Measurements from ENCODE around the gene TIGD3.

The TIGD3 gene

DNA sequence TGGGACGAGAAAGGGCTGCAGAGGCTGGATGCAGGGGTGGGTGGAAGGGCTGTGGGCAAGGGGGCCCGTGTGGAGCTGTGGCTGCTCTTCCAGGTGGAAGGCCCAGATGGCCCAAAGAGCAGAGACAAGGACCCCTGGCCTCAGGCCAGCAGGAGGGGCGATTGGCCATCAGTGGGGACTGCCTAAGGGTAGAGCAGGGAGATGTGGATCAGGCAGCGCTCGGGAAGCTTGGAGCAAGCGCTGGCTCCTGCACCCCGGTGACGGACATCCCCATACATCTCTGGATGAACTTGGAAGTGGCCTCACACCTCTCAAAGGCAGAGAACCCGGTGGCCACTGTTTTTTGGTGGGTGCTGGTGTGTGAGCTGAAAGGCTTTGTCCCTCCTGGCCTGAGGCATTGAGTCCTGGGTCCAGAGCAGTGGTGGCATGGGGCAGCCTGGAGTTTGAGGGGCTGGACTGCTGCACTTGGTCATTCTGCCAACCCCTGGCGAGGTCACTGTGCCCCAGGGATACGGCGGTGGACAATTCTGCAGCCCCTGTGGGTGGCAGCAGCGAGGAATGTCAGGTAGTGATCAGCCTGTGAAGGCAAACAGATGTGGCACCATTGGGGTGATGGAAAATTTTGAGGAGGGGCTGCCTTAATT, 37.8 kb downstream of the TIGD3 start:
- no peak for DNase-seq

DNA sequence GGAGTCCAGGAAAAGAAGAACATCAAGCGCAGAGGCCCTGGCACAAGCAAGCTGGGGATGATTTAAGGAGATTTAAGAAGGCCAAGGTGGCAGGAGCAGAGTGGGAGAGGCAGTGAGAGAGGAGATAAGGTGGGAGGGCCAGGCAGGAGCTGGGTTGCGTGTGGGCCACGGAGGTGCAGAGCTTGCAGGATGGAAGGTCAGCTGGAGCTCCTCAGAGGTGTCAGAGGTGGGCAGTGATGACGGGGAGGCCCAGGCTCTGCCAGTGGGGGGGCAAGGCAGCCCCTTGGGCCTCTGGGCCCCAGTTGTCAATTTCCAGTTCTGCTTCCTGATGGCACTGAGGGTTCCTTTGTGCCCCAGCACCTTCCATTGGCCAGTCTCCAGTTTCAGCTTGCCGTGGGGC, 38.3 kb downstream of the TIGD3 start:
- no peak for DNase-seq

DNA sequence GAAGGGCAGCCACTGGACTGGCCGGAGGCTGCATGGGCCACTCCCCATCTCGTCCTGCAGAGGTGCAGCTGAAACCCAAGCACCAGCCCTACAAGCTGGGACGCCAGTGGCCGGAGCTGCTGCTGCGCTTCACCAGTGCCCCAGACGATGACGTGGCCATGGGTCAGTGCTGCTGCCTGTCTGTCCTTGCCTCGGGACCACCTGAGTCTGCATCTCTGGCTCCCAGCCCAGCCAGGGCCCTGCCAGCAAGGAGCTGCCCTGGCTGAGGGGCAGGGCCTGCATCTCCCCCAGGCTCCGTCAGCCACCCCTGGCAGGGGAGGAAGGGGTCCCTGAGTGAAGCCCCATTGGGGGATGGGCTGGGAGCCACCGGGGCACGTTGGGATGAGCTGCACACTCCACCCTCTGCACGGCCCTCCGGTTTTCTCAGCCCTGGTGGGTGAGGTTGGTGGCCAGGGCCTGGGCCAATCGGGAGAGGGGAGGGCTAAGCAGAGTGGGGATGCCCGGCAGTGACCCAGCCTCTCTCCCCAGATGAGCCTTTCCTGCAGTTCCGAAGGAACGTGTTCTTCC, 39.0 kb downstream of the TIGD3 start:
- DNase-seq, result no peak

DNA sequence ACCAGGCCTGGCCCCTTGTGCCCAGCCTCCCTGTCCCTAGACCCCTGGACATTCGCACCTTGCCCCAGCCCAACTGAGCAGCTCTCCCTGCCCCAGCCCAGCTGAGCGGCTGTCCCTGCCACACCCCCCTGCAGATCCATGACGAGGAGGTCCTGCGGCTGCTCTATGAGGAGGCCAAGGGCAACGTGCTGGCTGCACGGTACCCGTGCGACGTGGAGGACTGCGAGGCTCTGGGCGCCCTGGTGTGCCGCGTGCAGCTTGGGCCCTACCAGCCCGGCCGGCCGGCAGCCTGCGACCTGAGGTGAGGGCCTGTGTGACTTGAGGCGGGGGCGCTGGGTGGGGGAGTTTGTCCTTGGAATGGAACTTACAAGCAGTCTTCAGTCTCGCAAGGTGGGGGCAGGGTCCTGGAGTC, 39.6 kb downstream of the TIGD3 start:
- DNase-seq, result no peak

DNA sequence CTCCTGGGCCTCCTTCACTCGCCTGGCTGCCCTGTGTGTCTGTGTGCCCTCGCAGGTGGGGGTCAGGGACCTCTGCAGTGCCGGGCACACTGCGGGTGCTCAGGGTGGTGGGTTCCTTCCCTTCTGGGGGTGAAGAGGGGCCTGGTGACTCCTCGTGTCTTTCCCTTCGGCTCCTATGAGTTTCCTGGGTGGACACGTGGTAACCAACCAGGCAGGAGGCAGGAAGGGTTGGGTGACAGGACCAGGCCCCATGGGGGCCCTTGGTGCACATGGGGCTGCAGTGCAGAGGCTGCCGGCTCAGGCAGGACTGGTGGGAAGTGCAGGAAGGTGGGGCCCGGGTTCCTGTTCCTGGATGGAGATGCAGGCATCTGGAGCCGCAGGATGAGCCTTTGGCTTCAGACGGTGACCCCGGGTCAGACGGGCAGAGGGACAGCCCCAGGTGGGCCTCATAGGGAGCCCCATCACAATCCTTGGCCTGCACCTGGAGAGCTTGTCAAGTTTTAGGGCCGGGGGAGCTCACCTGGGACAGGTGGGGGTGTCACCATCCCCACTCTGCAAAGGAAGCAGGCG, 41.5 kb downstream of the TIGD3 start:
- no peak for DNase-seq

DNA sequence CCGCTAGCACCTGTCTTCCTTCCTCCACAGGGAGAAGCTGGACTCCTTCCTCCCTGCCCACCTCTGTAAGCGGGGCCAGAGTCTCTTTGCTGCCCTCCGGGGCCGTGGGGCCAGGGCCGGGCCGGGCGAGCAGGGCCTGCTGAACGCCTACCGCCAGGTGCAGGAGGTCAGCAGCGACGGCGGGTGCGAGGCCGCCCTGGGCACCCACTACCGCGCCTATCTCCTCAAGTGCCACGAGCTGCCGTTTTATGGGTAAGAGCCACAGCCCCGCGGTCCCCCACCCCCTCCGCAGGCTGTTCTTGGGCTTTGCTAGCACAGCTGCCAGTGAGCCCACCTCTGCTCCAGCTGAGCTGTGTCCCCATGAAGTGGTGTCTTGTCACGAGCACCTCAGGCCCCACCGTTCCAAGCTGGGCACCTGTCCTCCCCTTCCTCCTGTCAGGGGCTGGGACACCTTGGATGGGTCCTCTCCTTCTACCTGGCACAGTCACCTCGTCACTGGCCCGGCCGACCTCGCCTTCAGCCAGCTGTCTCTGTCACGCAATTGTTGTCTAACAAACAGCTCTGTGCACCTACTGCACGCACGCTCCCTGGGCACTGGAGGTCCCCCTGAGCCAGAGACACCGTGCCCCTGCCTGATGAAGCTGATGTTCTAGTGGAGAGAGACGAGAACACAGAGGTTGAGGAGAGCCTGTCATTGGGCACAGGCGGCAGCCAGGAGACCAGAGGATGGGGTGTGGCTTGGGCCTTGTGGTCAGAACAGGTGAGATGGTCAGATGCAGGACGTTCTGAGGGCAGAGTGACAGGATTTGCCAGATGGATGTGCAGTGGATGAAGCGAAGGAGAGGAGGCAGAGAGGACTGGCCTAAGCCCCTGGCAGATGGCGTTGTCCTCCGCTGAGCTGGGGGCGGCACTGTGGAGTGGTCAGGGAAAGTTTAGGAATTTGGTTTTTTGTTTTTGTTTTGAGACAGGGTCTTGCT, 42.5 kb downstream of the TIGD3 start:
- DNase-seq, result no peak

DNA sequence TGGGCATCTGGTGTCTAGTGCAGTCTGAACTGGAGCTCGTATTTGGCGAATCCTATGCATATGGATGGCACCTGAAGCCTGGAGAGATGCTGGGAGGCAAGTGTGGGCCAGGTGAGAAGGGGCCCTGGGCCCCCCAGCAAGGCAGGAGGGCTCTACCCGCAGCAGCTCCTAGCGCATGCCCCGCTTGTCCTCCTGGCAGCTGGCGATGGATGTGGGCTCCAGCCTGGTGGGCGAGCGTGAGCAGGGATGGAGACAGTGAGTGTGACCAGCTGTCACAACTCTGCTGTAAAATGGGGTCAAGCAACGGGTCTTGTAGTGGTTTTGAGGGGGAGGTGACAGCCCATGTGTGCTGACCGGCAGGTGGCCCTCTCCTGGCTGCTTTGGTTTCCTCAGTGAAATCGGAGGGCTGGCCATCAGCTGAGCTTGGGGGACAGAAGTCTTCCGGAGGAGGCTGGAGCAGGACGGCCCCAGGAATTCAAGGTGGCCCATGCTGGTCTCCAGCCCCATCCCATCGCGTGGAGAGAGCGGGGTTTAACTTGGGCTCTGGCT, 43.9 kb downstream of the TIGD3 start:
- DNase-seq, result no peak

DNA sequence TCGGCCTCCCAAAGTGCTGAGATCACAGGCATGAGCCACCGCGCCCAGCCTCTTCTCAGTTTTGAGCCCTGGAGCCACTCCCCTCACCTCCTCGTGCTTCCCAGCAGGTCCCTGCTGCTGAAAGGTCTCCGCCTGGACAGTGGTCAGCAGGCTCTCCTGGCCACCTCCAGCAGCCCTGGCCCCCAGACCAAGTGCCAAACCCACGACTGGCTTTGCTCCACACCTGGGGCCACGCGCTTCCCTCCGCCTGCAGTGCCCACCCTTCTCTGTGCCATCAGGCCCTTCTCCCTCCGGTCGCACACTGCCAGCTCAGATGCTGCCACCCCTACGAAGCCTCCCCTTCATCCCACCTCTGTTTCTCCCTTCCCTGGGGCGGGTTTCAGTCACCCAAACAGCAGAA, 44.7 kb downstream of the TIGD3 start:
- no peak for DNase-seq

DNA sequence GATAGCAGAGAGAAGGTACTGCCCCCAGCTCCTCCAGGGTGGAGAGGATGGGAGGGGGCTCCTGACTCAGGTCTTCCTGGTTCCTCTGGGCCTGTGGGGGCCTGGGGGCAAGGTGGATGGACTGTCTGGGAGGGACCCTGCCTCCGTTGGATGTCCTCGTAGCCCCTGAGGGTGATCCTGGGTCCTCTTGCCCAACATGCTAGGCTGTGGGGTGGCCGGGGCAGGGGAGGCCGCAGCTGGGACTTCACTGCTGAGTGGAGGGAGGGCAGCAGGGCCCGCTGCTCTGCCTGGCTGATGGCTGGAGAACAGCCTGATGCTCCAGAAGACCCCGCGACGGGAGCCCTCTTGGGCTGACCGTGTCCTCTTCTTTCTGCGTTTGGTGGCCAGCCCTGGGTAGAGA, 45.3 kb downstream of the TIGD3 start:
- DNase-seq, result no peak

DNA sequence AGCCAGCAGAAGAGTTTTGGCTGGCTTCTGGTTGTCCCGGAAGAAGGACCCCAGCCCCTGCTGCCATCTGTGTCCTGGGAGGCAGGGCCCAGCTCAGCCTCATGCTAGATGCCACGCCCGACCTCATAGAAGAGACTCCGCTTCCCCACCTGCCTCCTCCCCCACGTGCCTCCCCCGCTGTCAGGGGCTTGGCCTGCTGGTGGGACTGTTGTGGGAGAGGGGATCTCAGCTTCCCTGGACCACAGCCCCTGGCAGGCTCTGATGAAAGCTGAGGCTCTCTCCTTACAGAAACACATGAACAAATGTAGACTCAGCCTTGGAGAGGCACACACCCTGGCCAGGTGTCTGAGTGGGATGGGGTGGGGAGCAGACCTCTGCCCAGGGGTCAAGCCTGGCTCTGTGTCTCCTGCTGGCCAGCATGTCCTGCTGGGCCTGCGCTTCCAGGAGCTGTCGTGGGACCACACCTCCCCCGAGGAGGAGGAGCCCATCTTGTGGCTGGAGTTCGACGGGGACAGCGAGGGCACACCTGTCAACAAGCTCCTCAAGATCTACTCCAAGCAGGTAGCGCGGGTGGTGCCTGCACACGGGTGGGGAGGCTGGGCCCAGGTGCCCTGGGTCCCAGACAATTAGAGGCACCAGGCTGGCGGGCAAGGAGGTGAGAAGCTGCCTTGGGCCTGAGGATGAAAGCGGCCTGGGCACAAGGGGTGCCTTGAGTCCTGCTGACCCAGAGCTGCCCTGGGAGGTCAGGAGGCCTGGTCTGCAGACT, 45.9 kb downstream of the TIGD3 start:
- DNase-seq, result no peak

DNA sequence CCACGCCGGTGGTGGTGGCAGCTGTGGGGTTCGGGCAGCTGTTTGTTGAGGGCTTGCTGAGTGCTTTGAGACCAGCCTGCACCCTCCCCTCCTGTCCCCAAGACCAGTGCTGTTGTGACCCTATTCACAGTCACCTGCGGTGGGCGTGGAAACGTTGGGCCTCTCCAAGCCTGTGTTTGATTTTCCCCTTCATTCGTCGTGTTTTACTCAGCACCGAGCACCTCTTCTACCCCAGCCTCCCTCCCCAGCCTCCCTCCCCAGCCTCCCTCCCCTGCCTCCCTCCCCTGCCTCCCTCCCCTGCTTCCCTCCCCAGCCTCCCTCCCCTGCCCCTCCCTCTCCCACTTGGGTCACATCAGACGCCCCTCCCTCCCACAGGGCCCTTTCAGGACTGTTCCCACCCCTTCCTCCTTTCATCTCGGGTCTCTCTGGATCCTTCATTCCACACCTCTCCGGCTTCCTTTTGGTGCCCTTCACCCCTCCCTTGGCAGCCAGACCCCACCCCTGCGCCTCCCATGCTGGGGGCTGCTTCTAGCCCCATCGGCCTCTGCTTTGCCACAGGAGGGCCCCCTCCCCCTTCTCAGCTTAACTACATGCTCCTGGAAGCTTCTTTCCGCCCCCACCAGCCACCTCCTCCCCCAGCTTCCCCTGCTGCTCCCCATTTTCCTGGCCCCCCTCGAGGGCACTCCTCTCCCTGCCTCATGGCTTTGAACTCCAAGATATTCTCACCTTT, 46.7 kb downstream of the TIGD3 start:
- DNase-seq, result no peak

DNA sequence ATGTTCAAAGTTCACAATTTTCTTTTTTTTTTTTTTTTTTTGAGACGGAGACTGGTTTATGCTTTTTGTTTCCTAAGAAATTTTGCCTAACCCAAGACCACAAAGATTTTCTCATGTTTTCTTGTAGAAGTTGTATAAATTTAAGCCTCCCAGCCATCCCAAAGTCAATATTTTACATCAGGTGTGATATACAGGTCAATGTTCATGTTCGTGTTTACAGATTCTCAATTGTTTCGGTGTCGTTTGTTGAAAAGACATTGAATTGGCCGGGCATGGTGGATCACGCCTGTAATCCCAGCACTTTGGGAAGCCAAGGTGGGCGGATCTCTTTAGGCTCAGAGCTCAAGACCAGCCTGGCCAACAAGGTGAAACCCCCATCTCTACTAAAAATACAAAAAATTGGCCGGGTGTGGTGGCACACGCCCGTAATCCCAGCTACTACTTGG, 47.3 kb downstream of the TIGD3 start:
- DNase-seq, result no peak

DNA sequence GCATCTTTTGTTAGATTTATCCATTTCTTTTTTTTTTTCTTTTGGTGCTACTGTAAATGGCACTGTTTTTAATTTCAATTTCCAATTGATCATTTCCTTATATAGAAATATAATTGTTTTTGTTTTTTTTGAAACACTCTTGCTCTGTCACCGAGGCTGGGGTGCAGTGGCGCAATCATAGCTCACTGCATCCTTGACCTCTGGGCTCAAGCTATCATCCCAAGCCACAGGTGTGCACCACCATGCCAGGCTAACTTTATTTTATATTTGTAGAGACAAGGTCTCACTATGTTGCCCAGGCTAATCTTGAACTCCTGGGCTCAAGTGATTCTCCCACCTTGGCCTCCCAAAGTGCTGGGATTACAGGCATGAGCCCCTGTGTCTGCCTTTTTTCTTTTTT, 48.2 kb downstream of the TIGD3 start:
- DNase-seq, result no peak

DNA sequence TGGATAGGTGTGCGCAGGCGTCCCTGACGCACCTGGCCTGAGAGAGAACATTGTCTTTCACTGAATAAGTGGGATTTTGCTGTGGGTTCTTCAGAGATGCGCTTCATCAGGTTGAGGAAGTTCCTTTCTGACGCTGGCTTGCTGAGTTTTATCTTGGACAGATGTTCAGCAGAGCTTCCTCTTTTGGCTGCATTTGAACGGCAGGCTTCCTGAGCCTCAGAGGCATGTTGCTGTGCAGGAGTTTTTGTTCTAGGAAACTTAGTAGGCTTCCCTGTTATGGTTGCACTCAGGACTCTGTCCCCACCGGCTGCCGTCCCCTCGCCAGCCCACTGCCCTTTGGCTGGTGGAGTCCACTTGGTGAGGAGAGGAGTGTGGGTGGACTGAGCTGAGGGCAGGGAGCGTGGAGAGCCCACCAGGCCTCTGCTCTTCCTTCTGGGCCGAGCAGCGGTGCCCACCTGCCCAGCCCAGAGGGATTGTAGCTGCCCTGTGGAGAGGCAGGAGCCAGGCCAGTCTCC, 49.1 kb downstream of the TIGD3 start:
- DNase-seq, result no peak

DNA sequence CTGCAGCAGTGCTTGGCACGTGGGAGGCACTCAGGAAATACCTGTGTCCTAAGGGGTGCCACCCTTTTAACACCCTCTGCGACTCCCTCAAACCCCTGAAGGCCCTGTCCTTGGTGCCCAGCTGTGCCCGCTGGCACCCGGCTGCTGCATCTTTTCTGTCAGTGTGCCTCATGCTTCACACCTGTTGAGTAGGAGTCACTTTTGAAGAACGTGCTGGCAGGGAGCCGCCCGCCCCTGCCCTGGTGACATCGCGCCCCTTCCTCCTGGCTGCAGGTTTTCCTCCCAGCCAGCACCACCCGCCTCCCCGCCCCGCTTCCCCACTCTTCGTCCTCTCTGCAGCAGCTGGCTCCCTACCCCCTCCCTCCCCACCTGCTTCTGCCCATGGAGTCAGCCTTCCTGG, 49.7 kb downstream of the TIGD3 start:
- DNase-seq, result no peak

DNA sequence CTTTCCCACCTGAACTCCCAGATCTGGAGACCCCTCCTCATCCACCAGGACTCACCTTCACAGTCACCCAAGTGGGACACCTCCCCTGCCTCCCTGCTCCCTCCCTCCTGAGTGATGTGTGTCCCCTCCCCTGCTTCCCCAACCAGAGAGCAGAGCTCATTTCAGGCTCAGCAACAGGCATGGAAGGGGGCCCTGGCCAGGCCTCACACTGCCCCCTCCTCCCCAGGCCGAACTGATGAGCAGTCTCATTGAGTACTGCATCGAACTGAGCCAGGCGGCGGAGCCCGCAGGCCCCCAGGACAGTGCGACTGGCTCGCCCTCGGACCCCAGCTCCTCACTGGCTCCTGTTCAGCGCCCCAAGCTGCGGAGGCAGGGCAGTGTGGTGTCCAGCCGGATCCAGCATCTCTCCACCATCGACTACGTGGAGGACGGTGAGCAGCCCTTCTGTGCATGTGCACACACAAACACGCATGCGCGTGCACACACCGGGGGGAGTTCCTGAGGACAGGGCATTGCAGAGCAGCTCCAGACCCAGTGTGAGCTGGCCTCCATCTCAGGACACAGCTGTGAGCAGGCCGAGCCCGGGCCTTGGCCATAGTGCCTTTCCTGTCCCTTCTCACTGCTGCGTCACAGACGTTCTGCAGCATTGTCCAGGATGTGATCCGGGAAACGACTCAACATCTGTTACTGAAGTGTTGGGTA, 50.2 kb downstream of the TIGD3 start:
- no peak for DNase-seq

Measured in activated effector memory CD4-positive, alpha-beta T cell treated with Interleukin-2 at 50 U/mL for 16 hours (primary cell).